ENCODE data around the gene KIAA0408.

GRCh38 chr6:127439718-127440117 is 19.5 kb downstream of the KIAA0408 start:
- TF ChIP-seq CTCF (conservative IDR thresholded peaks at IDR 0.05; ENCODE audit: low read depth, low read length) = no peak
- no peak for TF ChIP-seq EZH2 (IDR thresholded peaks at IDR 0.05; ENCODE audit: low read length, unreplicated experiment)
